DND-41 (cell line): Measurements from ENCODE around the gene SYF2.

Source experiments
- ATAC-seq: fragments of 200-7000 bp; cut with Tn5 transposase; 3 replicates; pipeline ENCODE4 v1.9.1; 2021; ENCODE audit warnings: low read depth; ENCODE audit not compliant: insufficient read depth
- DNase-seq: peaks from one replicate; pipeline ENCODE4 v3.0.0-alpha.2; 2020
- H2AFZ ChIP-seq: 2 replicates; pipeline ENCODE4 v1.6.0; 2012; ENCODE audit warnings: low read depth, low read length
- H3K27ac ChIP-seq: 2 replicates; pipeline ENCODE4 v1.5.1; 2012; ENCODE audit warnings: low read length, inconsistent platforms
- H3K27me3 ChIP-seq: fragments of 200-600 bp; sonication (generic); 2 replicates; pipeline ENCODE4 v1.6.0; 2012; ENCODE audit warnings: low read length, mild to moderate bottlenecking, inconsistent platforms; ENCODE audit not compliant: insufficient read depth, poor library complexity
- H3K36me3 ChIP-seq: 2 replicates; pipeline ENCODE4 v1.5.1; 2012; ENCODE audit warnings: low read length, inconsistent platforms; ENCODE audit not compliant: insufficient read depth
- H3K4me1 ChIP-seq: 2 replicates; pipeline ENCODE4 v1.5.1; 2012; ENCODE audit warnings: mild to moderate bottlenecking, low read length; ENCODE audit not compliant: insufficient read depth
- H3K4me2 ChIP-seq: 2 replicates; pipeline ENCODE4 v1.6.0; 2012; ENCODE audit warnings: mild to moderate bottlenecking, moderate library complexity, low read length, inconsistent platforms; ENCODE audit not compliant: insufficient read depth
- H3K4me3 ChIP-seq, 2 experiments: fragments of 200-600 bp in 1 of 2; shearing (Covaris generic) in 1 of 2; 2 replicates each; pipeline ENCODE4 v1.5.1; 2012 to 2016; ENCODE audit warnings: inconsistent platforms in 2 of 2, low read length in 2 of 2, mild to moderate bottlenecking in 2 of 2, low read depth in 1 of 2, moderate library complexity in 1 of 2
- H3K79me2 ChIP-seq: 2 replicates; pipeline ENCODE4 v1.6.0; 2012; ENCODE audit warnings: low read length, inconsistent platforms; ENCODE audit not compliant: insufficient read depth
- H3K9ac ChIP-seq: 2 replicates; pipeline ENCODE4 v1.6.0; 2012; ENCODE audit warnings: low read depth, mild to moderate bottlenecking, inconsistent platforms, low read length, moderate library complexity
- H3K9me3 ChIP-seq: 2 replicates; pipeline ENCODE4 v1.5.1; 2012; ENCODE audit warnings: low read length, moderate library complexity, mild to moderate bottlenecking, inconsistent platforms; ENCODE audit not compliant: insufficient read depth, severe bottlenecking
- H4K20me1 ChIP-seq: 2 replicates; pipeline ENCODE4 v1.6.0; 2012; ENCODE audit warnings: low read length; ENCODE audit not compliant: insufficient read depth
- EZH2 ChIP-seq: IDR thresholded peaks from 3 replicates; pipeline ENCODE4 v1.6.1; 2012; ENCODE audit warnings: borderline replicate concordance, low read depth, mild to moderate bottlenecking, moderate library complexity, low read length, inconsistent platforms; ENCODE audit not compliant: severe bottlenecking
- TF ChIP-seq, protein P1 (sequence below): IDR thresholded peaks from 2 replicates; pipeline ENCODE4 v1.5.1; 2012; ENCODE audit warnings: borderline replicate concordance, low read length, moderate library complexity, mild to moderate bottlenecking; ENCODE audit not compliant: poor library complexity, severe bottlenecking; ENCODE audit errors: extremely low read depth

The SYF2 gene

DNA sequence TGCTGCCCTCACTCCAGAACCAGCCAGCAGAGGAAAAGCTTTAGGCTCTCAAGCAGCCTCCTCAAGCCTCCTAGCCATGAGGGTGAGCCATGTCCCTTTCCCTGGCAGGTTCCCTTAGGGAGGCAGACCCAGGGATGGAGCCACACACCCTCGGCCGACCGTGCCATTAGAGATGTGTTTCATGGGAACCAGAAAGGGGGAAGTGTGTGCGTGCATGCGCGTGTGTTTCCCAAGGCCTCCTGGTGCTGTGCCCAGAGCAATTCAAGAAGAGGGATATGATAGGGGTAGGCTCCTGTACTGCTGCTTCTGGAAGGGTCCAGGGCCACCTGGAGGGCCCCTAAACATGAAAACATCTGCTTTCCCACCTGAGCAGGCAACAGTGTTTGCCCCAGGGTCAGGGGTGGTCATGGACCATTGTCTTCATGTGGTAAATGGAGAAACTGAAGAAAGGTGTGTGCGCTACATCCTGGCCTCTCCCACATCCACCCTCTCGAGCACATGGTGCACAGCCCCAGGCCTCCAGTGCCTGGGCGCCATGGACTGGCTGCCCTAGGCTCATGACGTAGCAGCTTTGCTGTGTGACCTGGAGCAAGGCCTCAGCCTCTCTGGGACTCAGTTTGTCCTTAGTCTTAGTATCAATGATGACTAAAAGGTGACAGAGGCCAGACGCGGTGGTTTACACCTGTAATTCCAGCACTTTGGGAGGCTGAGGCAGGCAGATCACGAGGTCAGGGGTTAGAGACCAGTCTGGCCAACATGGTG, 48.1 kb downstream of the SYF2 start:
- TF ChIP-seq EZH2: no peak
- TF ChIP-seq, protein P1, sequence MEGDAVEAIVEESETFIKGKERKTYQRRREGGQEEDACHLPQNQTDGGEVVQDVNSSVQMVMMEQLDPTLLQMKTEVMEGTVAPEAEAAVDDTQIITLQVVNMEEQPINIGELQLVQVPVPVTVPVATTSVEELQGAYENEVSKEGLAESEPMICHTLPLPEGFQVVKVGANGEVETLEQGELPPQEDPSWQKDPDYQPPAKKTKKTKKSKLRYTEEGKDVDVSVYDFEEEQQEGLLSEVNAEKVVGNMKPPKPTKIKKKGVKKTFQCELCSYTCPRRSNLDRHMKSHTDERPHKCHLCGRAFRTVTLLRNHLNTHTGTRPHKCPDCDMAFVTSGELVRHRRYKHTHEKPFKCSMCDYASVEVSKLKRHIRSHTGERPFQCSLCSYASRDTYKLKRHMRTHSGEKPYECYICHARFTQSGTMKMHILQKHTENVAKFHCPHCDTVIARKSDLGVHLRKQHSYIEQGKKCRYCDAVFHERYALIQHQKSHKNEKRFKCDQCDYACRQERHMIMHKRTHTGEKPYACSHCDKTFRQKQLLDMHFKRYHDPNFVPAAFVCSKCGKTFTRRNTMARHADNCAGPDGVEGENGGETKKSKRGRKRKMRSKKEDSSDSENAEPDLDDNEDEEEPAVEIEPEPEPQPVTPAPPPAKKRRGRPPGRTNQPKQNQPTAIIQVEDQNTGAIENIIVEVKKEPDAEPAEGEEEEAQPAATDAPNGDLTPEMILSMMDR: no peak
- Histone ChIP-seq H4K20me1 (no peaks in the 10 kb centered on the region; the same call in 1 of the 2 replicates), H2AFZ (no peak overlapping the region), H3K4me3 (no peak overlapping the region), H3K36me3 (no peaks in the 10 kb centered on the region), H3K27ac (no peak overlapping the region), H3K9me3 (no peaks in the 10 kb centered on the region), H3K79me2 (no peaks in the 10 kb centered on the region), H3K9ac (no peak overlapping the region), H3K4me1 (no peaks in the 10 kb centered on the region), H3K4me2 (no peak overlapping the region), H3K27me3 (no peaks in the 10 kb centered on the region)
- DNase-seq: no peak
- ATAC-seq: no peak

DNA sequence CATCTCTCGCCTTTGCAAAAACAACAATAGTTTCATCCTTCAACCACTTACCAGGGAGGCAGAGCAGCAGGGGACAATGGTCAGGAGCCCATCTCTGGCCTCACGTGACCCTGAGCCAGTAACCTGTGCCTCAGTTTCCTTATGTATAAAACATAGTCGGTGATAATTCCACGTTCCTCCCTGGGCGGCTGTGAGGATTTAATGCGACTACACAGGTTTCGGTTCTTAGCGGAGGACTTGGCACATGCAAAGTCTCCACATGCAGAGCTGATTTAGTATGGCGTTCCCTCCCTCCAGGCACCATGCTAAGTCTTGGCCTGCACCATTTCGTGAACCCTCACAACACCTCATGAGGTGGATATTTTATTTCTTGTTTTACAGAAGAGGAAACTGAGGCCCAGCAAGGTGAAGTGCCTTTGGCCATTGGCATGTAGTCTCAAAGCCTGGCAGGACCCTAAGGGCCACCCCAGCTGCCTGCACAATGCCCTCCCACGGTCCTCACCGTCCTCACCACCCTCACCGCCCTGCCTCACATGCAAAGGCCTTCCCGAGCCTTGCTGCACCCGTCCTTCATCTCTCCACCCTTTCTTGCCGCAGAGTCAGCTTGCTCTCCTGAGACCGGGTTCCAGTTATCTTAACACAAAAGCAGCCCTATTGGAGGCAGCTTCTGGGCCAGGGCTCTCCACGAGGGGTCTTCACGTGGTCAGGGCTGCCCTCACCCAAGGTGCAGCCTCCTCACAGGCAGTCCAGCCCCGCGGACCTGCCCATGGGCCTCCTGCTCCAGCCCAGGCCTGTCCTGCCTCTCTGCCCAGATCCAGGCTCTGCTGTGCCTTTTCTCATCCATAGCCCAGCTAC, 48.9 kb downstream of the SYF2 start:
- DNase-seq: no peak
- no peaks in the 10 kb centered on the region for H3K9me3 ChIP-seq
- no peak overlapping the region for H3K27ac ChIP-seq
- H3K4me3 ChIP-seq: no peak overlapping the region
- H3K79me2 ChIP-seq: no peaks in the 10 kb centered on the region
- no peak overlapping the region for H2AFZ ChIP-seq
- H3K27me3 ChIP-seq: no peaks in the 10 kb centered on the region
- no peaks in the 10 kb centered on the region for H3K4me1 ChIP-seq
- TF ChIP-seq EZH2: no peak
- TF ChIP-seq, protein P1: no peak
- H3K4me2 ChIP-seq: no peak overlapping the region
- ATAC-seq: no peak
- H3K36me3 ChIP-seq: no peaks in the 10 kb centered on the region
- no peaks in the 10 kb centered on the region; the same call in 1 of the 2 replicates for H4K20me1 ChIP-seq
- no peak overlapping the region for H3K9ac ChIP-seq

DNA sequence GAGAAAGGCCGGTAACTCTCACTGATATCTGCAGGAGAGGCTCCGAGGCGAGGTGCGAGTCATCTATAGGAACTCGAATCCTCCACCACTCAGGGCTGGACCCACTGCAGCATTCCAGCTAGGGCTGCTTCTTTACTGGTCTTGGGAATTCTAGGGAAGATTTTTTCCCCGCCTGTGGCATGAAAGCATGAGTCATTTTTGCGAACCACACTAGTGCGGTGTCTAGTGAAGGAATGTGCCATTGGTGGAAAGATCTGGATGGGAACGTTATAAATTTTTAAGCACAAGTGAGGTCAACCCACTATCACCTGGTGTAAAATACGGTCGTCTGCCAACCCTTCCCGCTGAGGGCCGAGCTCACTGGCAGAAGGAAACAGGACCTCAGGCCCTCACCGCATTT, 49.7 kb downstream of the SYF2 start:
- H3K4me1 ChIP-seq: no peaks in the 10 kb centered on the region
- TF ChIP-seq, protein P1: no peak
- no peak for TF ChIP-seq EZH2
- H3K9me3 ChIP-seq: no peaks in the 10 kb centered on the region
- H3K36me3 ChIP-seq: no peaks in the 10 kb centered on the region
- no peak for ATAC-seq
- H3K4me3 ChIP-seq: no peak overlapping the region
- no peaks in the 10 kb centered on the region; the same call in 1 of the 2 replicates for H4K20me1 ChIP-seq
- DNase-seq: no peak
- no peaks in the 10 kb centered on the region for H3K27me3 ChIP-seq
- no peaks in the 10 kb centered on the region for H3K79me2 ChIP-seq
- no peak overlapping the region for H3K9ac ChIP-seq
- H2AFZ ChIP-seq: no peak overlapping the region
- no peak overlapping the region for H3K27ac ChIP-seq
- no peak overlapping the region for H3K4me2 ChIP-seq
